HG03575 (cell line): Measurements from ENCODE around the gene EIF2AK3.
A peak's percentile ranks its signal among the peaks of the same experiment; 100 is the strongest.

ENCODE experiments used
- ATAC-seq: cut with Tn5 transposase; IDR thresholded peaks from one replicate; pipeline ENCODE4 v1.9.1; 2021; ENCODE audit not compliant: unreplicated experiment, insufficient number of reproducible peaks, low FRiP score; ENCODE audit errors: extremely low read depth

The EIF2AK3 gene

GRCh38 chr2:88603146-88603545, 24.1 kb downstream of the EIF2AK3 start:
- no peak for ATAC-seq

- no peak for ATAC-seq
These were observed 25.2 kb downstream of the EIF2AK3 start for GRCh38 chr2:88602022-88602421.

GRCh38 chr2:88601286-88601685, 26.0 kb downstream of the EIF2AK3 start:
- ATAC-seq, result no peak

- ATAC-seq, result peak; percentile 96
These were observed 27.2 kb downstream of the EIF2AK3 start for GRCh38 chr2:88600038-88600465.

- no peak for ATAC-seq
These were observed 27.7 kb downstream of the EIF2AK3 start for GRCh38 chr2:88599527-88599926.

- no peak for ATAC-seq
These were observed 30.1 kb downstream of the EIF2AK3 start for GRCh38 chr2:88597168-88597567.

GRCh38 chr2:88596141-88596830, 31.0 kb downstream of the EIF2AK3 start:
- no peak for ATAC-seq

GRCh38 chr2:88591698-88592097, 35.6 kb downstream of the EIF2AK3 start:
- ATAC-seq, result no peak

- no peak for ATAC-seq
These were observed 36.2 kb downstream of the EIF2AK3 start for GRCh38 chr2:88590998-88591613.

- ATAC-seq, result no peak
These were observed 41.3 kb downstream of the EIF2AK3 start for GRCh38 chr2:88585969-88586368.

- ATAC-seq, result no peak
These were observed 45.2 kb downstream of the EIF2AK3 start for GRCh38 chr2:88582030-88582429.

- ATAC-seq, result no peak
These were observed 47.2 kb downstream of the EIF2AK3 start for GRCh38 chr2:88580088-88580487.

GRCh38 chr2:88575630-88576029, 51.6 kb downstream of the EIF2AK3 start:
- no peak for ATAC-seq

GRCh38 chr2:88575051-88575450, 52.2 kb downstream of the EIF2AK3 start:
- no peak for ATAC-seq

- peak; percentile 63 for ATAC-seq
These were observed 52.8 kb downstream of the EIF2AK3 start for GRCh38 chr2:88574445-88574844.

- ATAC-seq, result no peak
These were observed 59.1 kb downstream of the EIF2AK3 start for GRCh38 chr2:88568179-88568578.

GRCh38 chr2:88564402-88564801, 62.9 kb downstream of the EIF2AK3 start:
- no peak for ATAC-seq

GRCh38 chr2:88563129-88563528, 64.1 kb downstream of the EIF2AK3 start:
- ATAC-seq, result no peak

- peak; percentile 38 for ATAC-seq
These were observed 65.4 kb downstream of the EIF2AK3 start for GRCh38 chr2:88561646-88562388.
